C4-2B (cell line): Measurements from ENCODE around the gene RTEL1.

Experiments
- CTCF ChIP-seq: fragments of 450-650 bp; conservative IDR thresholded peaks from 2 replicates; pipeline ENCODE4 v1.5.1; 2017; ENCODE audit warnings: mild to moderate bottlenecking
- ZFX ChIP-seq: fragments of 450-650 bp; IDR thresholded peaks from 2 replicates; pipeline ENCODE4 v1.6.1; 2017

GRCh38 chr20:63696306-63696627 lies 38.2 kb downstream of the RTEL1 start:
- TF ChIP-seq CTCF, result no peak
- TF ChIP-seq ZFX, result no peak
